Fibroblast of lung (primary cell): ENCODE results near the gene DGKZ. TPM values are rescaled to one million over a fixed set of nuclear protein-coding genes. Genes with fewer than 3 reads are reported as not detected.

Experiments used
- DNase-seq, 2 donors: peaks; one replicate each; pipeline versions ENCODE4 v3.0.0 to v3.0.0-alpha.2; 2010; ENCODE audit warnings: low read depth in 2 of 2
- H2AFZ ChIP-seq: 2 replicates; pipeline ENCODE4 v1.5.1; 2012; ENCODE audit warnings: low read length, control low read depth, inconsistent platforms
- H3K27ac ChIP-seq: 2 replicates; pipeline ENCODE4 v1.5.1; 2011; ENCODE audit warnings: low read length, control low read depth; ENCODE audit not compliant: insufficient read depth
- H3K27me3 ChIP-seq: 2 replicates; pipeline ENCODE4 v1.5.1; 2011; ENCODE audit warnings: mild to moderate bottlenecking, low read length; ENCODE audit not compliant: control insufficient read depth, insufficient read depth
- H3K36me3 ChIP-seq: 2 replicates; pipeline ENCODE4 v1.5.1; 2011; ENCODE audit warnings: low read length; ENCODE audit not compliant: control insufficient read depth, insufficient read depth
- H3K4me1 ChIP-seq: 2 replicates; pipeline ENCODE4 v1.5.1; 2011; ENCODE audit warnings: low read length; ENCODE audit not compliant: control insufficient read depth, insufficient read depth; ENCODE audit errors: extremely low read depth
- H3K4me2 ChIP-seq: 2 replicates; pipeline ENCODE4 v1.5.1; 2011; ENCODE audit warnings: low read length, control low read depth; ENCODE audit not compliant: insufficient read depth; ENCODE audit errors: extremely low read depth
- H3K4me3 ChIP-seq, 4 experiments: fragments of 200-600 bp in 1 of 4; sonication (generic) in 1 of 4; replicated peaks in 1 of 4; 2 replicates each; pipeline ENCODE4 v1.5.1; 2011 to 2016; ENCODE audit warnings: low read length in 4 of 4, low read depth in 3 of 4, mild to moderate bottlenecking in 3 of 4, control low read depth in 2 of 4, inconsistent platforms in 1 of 4, mixed read lengths in 1 of 4; ENCODE audit not compliant: insufficient read depth in 1 of 4; ENCODE audit errors: control extremely low read depth in 1 of 4
- H3K79me2 ChIP-seq: 2 replicates; pipeline ENCODE4 v1.5.1; 2012; ENCODE audit warnings: mild to moderate bottlenecking, low read length, inconsistent platforms; ENCODE audit not compliant: control insufficient read depth, insufficient read depth
- H3K9ac ChIP-seq: 2 replicates; pipeline ENCODE4 v1.5.1; 2011; ENCODE audit warnings: mild to moderate bottlenecking, low read length, control low read depth; ENCODE audit not compliant: insufficient read depth
- H3K9me3 ChIP-seq: 2 replicates; pipeline ENCODE4 v1.5.1; 2012; ENCODE audit warnings: low read depth, low read length; ENCODE audit not compliant: control insufficient read depth, insufficient read depth
- H4K20me1 ChIP-seq: 2 replicates; pipeline ENCODE4 v1.5.1; 2011; ENCODE audit warnings: low read length; ENCODE audit not compliant: control insufficient read depth, insufficient read depth; ENCODE audit errors: extremely low read depth
- CTCF ChIP-seq, 2 donors: IDR thresholded peaks in 1 of 2; conservative IDR thresholded peaks in 1 of 2; 1 replicate in 1 of 2; 2 replicates in 1 of 2; pipeline ENCODE4 v1.5.1; 2011 to 2012; ENCODE audit warnings: low read length in 2 of 2, control low read depth in 1 of 2, inconsistent platforms in 1 of 2, low read depth in 1 of 2, mild to moderate bottlenecking in 1 of 2
- EZH2 ChIP-seq: IDR thresholded peaks from 2 replicates; pipeline ENCODE4 v1.5.1; 2012; ENCODE audit warnings: low read length, control low read depth, mild to moderate bottlenecking; ENCODE audit errors: missing control alignments
- polyA plus RNA-seq, 2 donors: library from polyadenylated mRNA; depleted of rRNA in 1 of 2; stranded (reverse) in 1 of 2; unstranded in 1 of 2; fragments of >200 nt; gene quantifications; 2 replicates each; pipeline ENCODE4 v1.2.1, GENCODE V29; 2011 to 2012; ENCODE audit warnings: missing spikeins in 1 of 2
- total RNA-seq: library from RNA; depleted of rRNA; stranded (reverse); fragments of >200 nt; gene quantifications from 2 replicates; pipeline ENCODE4 v1.2.1, GENCODE V29; 2014

The DGKZ gene
- total and polyA plus RNA-seq, 2 donors (not counting 1 experiment from before 2014, with no cell fraction given) = 16.4 to 35.5 TPM

GRCh38 chr11:46364056-46364455 lies 16.8 kb downstream of the DGKZ start:
- H3K9ac ChIP-seq = no peak overlapping the region
- peak overlapping the region; percentile 76 for H3K27ac ChIP-seq
- peaks cover 1% of the 10 kb centered on the region for H3K36me3 ChIP-seq
- TF ChIP-seq CTCF (conservative IDR thresholded peaks at IDR 0.05 in 1 of 2, IDR thresholded peaks at IDR 0.05 in 1 of 2; ENCODE audit: low read depth in 1 of 2, low read length in 2 of 2) = no peak
- no peak for TF ChIP-seq EZH2
- no peaks in the 10 kb centered on the region for H3K27me3 ChIP-seq
- H3K79me2 ChIP-seq = peaks cover 15% of the 10 kb centered on the region
- H3K9me3 ChIP-seq = no peaks in the 10 kb centered on the region
- no peak overlapping the region for H3K4me2 ChIP-seq
- no peak for DNase-seq
- H3K4me3 ChIP-seq = no peak overlapping the region
- peaks cover 27% of the 10 kb centered on the region for H3K4me1 ChIP-seq
- no peak overlapping the region for H2AFZ ChIP-seq
- H4K20me1 ChIP-seq = no peaks in the 10 kb centered on the region

DNA sequence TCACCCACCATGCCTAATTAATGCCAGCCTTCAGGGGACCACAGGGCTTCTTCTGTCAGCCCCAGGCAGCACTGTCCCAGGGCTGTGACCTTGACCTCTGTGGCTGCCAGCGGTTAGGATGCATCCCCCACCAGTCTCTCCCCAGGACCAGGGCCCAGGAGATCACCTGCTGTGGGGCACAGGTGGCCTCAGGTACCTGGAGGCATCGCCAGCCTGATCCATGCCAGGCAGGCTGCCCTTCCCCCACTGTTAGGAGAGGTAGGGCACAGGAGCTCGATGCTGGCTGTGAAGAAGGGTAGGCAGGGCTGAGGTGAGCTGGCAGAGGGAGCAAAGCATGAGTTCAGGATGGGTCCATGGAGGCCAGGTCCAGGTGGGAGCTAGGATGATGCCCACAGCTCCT lies 17.5 kb downstream of the DGKZ start:
- H3K79me2 ChIP-seq = peaks cover 15% of the 10 kb centered on the region
- DNase-seq = no peak
- H3K27ac ChIP-seq = no peak overlapping the region
- H2AFZ ChIP-seq = no peak overlapping the region
- H3K36me3 ChIP-seq = peaks cover 2% of the 10 kb centered on the region
- H3K9ac ChIP-seq = no peak overlapping the region
- H3K27me3 ChIP-seq = no peaks in the 10 kb centered on the region
- H3K9me3 ChIP-seq = no peaks in the 10 kb centered on the region
- no peak overlapping the region for H3K4me2 ChIP-seq
- H3K4me1 ChIP-seq = peaks cover 29% of the 10 kb centered on the region
- no peak overlapping the region for H3K4me3 ChIP-seq
- H4K20me1 ChIP-seq = no peaks in the 10 kb centered on the region
- TF ChIP-seq EZH2 (no peak), CTCF (conservative IDR thresholded peaks at IDR 0.05 in 1 of 2, IDR thresholded peaks at IDR 0.05 in 1 of 2; ENCODE audit: low read depth in 1 of 2, low read length in 2 of 2) (no peak)

GRCh38 chr11:46366260-46366659 lies 19.0 kb downstream of the DGKZ start:
- Histone ChIP-seq H3K9ac (no peak overlapping the region), H3K9me3 (no peaks in the 10 kb centered on the region), H3K27me3 (no peaks in the 10 kb centered on the region), H3K36me3 (peaks cover 4% of the 10 kb centered on the region), H3K79me2 (peaks cover 15% of the 10 kb centered on the region), H3K4me3 (no peak overlapping the region), H3K4me2 (no peak overlapping the region), H3K27ac (no peak overlapping the region), H3K4me1 (peaks cover 24% of the 10 kb centered on the region), H4K20me1 (no peaks in the 10 kb centered on the region), H2AFZ (no peak overlapping the region)
- TF ChIP-seq EZH2 (no peak), CTCF (conservative IDR thresholded peaks at IDR 0.05 in 1 of 2, IDR thresholded peaks at IDR 0.05 in 1 of 2; ENCODE audit: low read depth in 1 of 2, low read length in 2 of 2) (no peak)
- DNase-seq = no peak
